HG03354 (cell line): Measurements from ENCODE around the gene FOXP1.

Experiments used
- ATAC-seq: cut with Tn5 transposase; IDR thresholded peaks from one replicate; pipeline ENCODE4 v1.9.1; 2021; ENCODE audit warnings: mild to moderate bottlenecking; ENCODE audit not compliant: unreplicated experiment, poor library complexity, severe bottlenecking

FOXP1 gene

DNA sequence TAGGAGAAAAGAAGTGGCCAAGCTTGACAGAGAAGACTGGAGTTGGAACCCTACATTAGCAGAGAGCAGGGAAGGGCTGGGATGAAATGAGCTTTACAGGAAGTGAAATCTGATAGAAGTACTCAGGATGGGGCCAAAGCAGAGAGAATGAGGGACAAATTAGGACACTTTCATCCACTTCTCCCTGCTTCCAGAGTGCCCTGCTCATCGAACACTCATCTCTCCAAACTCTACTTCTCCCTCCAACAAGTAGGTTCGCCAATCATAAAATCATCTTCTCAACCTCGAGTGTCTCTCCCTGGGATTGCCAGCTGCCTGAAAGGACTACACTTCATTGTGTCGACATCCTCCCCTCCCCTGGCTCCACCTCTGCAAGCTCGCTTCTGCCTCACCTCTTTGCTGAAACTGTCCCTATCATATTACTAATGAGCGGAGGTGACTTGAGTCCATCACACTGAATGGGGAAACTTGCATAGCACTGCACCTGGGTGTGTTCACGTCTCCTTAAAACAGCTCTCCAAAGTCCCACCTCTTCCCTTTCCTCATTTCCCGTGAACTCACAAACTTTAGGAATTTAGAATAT is 365.8 kb downstream of the FOXP1 start:
- no peak for ATAC-seq

DNA sequence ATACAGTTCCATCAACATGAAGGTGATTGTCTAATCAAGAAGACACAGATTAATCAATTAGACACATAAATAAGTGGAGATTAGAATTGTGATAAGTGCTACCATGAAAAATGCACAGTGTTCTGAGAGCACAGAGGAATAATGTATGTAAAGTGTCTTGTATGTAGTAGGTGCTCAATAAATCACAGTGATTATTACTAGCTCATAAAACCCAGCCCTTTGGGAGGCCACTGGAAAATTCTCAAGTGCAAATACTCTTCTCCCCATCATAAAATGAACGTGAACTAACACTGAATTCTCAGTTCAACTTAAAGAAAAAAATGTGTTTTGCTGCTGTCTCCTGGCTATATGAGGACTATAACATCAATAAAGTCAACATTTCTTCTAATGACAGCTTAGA is 368.2 kb downstream of the FOXP1 start:
- no peak for ATAC-seq

DNA sequence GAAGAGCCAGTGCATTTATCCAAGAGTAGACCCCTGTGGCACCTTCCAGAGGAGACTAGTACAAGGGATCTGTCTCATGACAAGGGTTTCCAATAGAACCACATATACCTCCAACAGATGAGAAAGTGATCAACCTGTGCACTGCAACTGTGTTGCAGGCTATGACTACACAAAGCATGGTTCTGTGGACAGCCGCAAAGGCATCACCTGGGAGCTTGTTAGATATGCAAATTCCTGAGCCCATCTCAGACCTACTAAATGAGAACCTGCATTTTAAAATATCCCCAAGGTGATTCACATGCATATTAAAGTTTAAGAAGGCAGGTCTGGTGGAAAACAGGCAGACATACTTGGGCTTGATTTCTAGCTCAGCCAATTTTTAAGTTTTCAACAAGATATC is 368.7 kb downstream of the FOXP1 start:
- ATAC-seq: no peak

DNA sequence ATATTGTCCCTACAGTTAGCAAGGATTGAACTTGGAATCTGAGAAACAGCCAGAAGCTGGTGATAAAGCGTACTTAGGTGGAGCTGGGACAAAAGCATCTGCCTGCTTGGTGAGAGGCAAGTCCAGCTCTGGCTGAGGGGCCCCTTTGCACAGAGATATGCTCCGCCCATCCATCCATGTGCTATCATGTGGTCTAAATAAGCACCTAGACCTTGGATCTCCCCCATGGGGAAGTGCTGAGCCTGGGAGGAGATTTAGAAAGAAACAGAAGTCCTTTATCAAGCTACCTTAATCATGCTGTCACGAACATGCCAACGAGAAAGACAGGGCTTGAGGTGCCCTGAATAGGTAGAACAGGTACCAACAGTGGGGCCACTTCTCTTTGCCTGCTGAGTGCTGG is 369.5 kb downstream of the FOXP1 start:
- no peak for ATAC-seq

DNA sequence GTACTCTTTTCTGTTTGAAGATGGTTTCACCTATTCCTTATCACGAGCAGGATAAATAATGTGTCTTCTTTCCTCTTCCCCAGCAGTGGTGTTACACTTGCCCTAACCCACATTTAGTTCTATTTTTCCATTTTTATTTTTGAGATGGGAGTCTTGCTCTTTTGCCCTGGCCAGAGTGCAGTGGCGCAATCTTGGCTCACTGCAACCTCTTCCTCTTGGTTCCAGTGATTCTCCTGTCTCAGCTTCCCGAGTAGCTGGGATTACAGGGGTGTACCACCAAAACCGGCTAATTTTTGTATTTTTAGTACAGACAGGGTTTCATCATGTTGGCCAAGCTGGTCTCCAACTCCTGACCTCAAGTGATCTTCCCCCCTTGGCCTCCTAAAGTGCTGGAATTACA is 372.4 kb downstream of the FOXP1 start:
- ATAC-seq: no peak

DNA sequence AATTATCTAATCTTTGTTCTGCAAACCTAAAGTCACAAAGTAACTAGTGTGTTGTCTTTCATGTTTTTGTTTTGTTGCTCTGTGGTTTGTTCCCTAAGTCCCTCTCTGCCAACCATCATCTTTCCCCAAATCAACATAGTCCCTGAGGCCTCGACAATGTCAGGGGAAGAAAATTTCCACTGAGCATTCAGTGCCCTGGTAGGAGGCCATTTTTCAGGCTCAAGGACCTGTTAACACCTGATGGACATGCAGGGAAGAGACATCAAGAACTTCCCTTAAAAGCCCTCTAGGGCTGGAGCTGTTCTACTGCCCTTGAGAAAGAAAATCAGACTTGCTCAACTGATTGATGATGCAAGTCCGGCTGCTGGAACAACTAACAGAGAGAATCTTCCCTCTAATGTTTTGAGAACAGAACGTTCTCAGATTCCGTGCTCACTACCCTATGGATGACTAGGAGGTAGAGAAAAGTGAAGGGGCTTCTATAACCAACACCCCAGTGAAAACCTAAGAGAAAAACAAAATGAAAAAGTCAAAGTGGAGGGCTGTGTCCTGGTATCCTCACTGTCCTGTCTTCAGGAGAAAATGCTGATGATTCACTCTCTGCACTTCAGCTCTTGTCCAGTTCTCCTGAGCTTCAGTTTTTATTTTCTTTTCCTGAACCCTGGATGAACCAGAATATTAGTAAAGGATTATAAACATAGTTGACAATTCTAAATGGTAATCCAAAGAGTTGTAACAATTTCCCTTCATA is 373.1 kb downstream of the FOXP1 start:
- ATAC-seq: no peak

DNA sequence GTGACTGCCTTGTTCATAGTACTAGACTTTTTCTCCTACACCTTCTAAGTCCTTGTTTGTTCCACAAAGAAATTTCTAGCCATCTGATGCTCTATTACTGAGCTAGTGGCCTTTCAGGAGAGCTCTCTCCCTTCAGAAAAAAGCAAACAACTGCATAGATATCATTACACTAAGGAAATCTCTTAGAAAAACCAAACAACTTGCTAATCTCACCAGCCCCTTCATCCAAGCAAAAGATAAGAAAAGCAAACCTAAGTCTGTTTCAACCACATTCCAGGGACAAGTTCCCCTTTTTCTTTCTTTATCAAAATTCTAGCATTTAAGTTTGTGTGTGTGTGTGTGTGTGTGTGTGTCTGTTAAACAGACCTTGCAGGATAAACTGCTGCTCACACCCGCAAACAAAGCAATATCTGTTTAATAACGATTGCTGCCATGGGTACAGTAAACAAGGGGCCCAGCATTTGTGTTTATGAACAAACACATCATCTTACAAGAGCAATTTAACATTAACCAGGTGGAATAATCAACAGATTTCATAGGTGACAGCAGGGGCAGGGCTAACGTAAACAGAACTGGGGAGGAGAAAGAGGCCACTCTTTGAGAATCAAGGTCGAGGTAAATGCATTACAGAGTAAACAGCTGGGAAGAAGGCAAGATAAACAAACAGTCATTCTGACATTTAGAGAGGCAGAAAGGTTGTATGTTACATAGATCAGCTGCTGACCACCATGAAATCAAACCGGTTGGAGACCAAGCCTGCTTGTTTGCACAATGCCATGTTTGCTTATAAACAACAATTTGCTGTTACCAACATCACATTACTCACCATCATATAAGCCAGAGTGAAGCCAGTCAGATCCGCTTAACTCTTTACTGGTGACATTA is 375.1 kb downstream of the FOXP1 start:
- no peak for ATAC-seq

DNA sequence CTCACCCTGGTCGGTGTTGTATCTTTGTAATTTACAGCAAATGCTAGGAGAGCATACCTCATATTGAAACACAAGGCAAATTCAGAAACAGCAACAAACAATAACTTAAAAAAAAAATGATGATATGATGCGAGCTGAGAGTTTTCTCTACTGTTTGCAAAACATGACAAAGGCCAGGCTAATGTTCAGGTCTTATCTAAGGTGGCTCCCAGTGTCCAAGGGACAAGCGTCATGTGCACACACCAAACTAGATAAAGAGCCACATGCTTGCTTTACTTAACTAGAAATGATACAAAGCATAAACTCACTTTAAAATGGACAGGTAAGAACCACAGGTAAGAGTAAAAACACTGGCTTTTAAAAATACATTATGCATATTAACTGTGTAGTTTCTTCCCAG is 375.9 kb downstream of the FOXP1 start:
- ATAC-seq: no peak

DNA sequence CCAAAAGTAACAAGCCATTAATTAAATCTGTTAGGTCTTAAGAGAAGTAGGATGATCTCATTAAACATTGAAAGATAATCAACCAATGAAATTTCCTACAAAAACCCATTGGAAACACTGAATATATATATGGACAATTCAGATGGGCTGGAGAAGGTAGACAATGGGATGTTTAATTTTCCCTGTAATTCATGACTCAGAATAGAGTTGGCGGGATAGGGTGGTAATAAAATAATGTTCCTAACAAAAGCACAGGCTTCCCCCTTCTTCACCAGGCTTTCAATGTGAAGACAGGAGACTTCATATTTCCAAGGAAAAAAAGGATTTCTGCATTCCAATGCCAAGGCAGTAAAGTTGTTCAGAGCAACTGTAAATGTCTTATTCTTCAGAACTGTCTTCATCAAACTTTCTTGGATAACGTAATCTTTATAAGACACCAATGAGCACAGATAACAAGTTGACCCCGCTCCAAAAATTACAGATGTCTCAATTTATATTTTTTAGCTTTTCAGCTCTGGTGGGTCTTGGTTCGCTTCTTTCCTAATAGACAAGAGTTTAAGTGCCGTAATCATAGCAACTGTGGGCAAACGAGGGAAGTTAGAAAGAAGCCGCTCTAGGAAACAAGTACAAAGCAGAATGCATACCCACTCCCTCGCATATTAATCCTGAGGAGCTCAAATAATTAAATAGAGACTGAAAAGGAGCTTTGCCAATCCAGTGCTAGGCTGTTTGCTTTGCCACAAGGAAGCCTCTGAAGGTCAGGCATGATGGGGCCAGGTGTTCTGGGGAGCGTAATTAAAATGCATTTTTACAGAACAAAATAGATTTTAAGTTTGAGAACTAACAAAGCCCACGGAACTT is 377.0 kb downstream of the FOXP1 start:
- ATAC-seq: no peak

DNA sequence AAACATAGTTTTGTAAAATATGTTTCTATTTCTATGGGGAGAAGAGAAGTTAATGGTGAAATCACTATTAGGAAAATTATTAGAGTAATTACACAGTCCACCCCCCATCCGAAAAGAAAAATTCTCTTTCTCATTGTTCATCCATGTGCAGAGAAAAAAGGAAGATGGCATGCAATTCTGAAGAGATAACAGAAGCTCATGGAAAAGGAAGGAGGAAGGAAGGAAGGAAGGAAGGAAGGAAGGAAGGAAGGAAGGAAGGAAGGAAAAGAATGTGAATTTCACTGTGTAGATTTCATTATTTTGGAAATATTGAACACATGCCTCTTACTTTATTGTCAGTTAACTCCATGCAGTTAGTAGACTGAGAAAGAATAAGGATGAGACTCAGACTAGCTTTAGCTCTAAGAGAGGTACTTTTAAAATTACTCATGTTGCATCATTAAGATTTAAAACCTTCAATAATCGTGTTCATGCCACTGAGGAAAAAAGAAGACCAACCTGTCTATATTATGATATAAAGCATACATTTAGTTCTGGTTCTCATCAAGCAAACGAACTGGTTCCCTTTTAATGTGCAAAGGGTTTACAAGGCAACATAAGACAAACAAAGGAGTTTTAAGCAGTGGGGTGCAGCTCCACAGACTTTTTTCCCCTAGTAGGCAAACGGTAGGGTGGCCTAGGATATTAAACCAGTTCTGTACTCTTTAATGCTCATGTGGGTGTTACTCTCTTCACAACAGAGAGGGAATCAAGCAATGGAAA is 379.6 kb downstream of the FOXP1 start:
- ATAC-seq: no peak

DNA sequence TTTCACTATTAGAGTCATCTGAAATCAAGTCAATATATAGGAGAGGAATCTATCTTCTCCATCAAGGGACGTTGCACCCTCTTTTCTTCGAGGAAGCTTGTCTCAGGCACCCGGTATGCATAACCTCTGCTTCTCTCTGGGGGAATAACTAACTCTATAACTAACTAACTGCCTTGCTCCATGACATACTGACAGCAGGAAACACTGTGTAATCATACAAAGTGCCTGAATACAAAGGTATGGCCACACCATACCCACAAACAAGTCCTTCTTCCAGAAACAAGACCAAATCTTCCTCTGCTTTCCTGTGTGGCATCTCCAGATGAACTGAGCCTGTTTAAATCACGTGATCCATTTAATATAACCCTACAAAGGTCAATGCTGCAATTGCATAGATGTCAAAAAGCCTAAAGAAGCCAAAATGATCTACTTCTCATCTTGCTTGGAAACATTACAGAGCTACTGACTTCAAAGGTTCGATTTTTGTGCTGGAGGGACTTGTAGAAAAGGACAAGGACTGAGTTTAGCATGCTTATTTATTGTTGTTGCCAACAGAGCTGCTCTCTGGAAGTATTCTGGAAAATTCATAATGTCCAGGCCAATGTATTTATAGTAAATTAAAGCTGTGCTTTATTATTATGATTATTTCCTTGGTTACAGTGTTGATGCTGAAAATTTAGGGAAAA is 380.5 kb downstream of the FOXP1 start:
- ATAC-seq: no peak

DNA sequence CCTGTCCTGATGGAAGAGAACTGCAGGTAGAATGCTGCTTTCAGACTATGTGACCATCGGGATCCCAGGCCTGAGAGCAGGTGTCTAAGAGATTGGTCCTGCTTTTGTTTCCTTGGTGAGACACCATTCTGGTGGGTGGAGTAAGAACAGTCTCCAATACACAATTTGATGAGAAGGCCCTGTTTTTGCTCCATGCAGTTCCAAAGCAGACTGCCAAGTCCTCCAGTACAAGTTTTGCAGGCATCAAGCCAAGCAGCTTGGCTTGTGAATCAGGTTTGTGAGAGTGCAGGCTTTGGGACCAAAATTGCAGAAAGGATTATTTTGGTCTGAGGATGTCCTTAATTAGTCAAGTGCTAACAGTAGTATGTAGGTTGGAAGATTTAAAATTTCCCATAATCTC is 381.6 kb downstream of the FOXP1 start:
- no peak for ATAC-seq

DNA sequence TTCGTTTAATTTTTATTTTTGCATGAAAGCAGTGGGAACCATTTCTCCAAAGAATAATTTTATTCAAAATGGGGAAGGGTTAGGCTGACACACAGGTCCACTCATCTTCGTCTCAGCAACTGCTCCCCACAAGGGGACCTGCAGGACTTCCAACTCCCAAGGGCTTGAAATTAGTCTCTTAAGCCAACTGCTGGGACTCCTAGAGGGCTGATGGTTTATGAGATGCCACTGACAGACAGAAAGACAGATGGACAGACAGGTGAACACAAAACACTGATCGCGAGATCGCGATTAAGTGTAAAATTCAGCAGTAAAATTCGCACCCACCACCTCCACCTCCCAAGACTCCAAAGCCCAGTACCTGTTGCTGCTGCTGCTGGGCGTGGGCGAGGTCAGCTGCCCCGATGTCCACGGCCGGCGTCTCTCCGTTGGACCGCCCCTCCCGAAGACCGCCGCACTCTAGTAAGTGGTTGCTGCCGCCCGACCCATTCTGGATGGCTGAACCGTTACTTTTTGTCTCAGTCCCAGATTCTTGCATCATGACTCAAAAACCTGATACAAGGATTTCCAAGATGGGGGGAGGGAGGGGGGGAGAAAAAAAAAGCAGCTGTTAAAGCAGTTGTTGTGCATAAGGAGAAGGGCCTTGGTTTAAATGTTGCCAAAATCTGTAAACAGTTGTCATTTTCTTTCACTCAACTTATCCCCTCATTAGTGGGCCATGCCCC is 385.5 kb downstream of the FOXP1 start:
- no peak for ATAC-seq

DNA sequence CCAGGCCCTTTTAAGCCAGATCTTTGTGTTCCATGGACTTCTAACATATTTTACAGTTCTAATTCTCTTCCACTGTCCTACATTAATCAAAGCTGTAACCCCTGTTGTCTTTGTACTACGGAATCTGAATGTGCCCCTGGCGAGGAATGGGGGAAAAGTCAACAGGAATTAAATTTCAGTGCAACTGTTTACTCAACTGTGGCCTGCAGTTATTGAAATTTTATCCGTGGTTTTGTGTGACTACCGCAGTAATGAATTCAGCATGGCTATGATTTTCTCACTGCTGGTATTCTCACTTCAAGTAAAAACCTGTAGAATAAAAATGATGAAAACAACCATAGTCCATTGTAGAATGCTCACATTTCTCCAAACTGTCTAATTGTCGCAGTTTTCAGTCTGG is 388.0 kb downstream of the FOXP1 start:
- no peak for ATAC-seq

DNA sequence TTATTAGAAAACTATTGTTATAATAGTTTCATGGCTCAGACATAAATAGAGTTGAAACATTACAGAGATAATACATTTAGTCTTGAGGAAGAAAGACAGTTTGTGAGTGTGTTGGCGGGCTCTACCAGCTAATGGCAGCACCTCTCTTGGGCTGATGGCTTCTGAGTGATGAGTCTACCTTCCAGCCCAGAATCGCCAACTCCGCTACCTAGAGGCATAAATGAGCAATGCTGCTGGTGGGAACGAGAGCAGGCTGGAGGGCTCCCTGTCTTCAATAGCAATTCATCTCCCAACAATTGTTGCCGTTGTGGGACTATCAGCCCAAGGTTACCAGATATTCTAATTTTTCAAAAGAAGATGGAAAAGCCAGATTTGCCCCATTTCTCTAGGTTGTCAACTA is 388.7 kb downstream of the FOXP1 start:
- ATAC-seq: no peak

DNA sequence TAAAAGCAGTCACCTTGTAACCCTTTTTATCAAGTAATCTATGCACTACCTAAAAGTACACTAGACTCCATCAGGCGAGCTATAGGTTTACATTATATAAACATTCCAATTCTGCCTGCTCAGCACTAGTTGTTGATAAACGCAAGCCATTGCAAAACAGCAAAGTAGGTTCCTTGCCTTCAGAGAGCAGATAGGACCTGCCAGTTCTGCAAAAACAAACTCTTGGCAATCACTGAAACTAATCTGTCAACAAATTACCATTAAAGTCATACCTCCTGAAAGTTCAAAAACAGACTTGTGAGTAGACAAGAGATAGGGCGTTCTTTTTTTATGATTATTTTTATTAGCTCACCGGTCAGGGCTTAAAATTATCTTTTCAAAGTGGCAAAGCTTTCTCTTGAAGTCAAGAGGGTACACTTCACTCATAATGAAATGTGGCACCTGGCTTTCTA is 392.5 kb downstream of the FOXP1 start:
- ATAC-seq: no peak

DNA sequence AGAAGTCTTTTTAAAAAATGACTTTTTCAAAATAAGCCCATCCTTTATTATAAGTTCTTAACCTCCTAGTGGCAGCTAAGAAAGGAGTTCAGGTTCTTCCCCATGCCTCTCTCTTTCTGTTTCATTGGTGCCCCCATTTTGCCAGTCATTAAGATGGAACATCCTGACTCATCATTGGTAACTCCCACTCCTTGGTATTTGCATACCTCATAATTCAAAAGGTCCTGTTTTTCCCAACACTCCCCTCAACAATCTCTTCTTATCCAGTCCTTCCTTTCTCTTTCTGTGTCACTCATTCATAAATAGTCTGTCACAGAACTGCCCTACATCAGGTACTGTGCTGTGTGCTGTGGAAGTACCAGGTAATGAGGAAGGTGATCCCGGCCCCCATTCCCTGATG is 394.0 kb downstream of the FOXP1 start:
- no peak for ATAC-seq

DNA sequence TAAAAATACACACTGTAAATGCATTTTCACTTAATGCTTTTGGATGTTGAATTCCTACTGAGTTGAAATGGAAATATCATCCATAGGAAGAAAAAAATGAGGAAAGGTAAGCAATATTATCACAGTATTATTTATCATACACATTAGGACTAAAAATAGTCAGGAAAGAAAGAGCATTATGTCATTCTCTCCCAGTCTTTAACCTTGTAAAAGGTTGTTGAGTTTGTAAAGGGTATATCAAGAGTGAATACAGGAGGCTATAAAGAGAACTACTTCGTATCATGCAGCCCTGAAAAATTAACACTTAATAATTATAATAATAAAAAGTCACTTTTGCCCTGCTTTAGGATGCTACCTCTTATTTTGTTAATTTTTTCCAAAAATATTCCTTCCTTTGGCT is 395.8 kb downstream of the FOXP1 start:
- ATAC-seq: no peak
